PC-9 (cell line): Measurements from ENCODE around the gene UBXN11. TPM values are rescaled to one million over a fixed set of nuclear protein-coding genes. Genes with fewer than 3 reads are reported as not detected.

Experiments used
- BruUV-seq: library from RNA; stranded (reverse); fragments of 400-500 nt; replicated peaks from 2 replicates; lab custom pipeline; 2021; lab: Mats Ljungman, UMichigan
- CTCF ChIA-PET: fragments of 300-600 bp; sonication (Branson Sonifier 250); formaldehyde crosslinking; loops from one replicate; lab custom pipeline; 2022; ENCODE audit warnings: antibody characterized with exemption; lab: Charles Lee
- POLR2A ChIA-PET: fragments of 300-600 bp; sonication (Branson Sonifier 250); formaldehyde crosslinking; loops from one replicate; lab custom pipeline; 2022; ENCODE audit warnings: antibody characterized with exemption; ENCODE audit not compliant: unreplicated experiment; lab: Charles Lee
- DNase-seq, 2 experiments: peaks; one replicate each; pipeline versions ENCODE4 v3.0.0 to v3.0.0-alpha.2; 2015 to 2022; ENCODE audit warnings: mixed read lengths in 1 of 2
- H2AFZ ChIP-seq: fragments of 200-600 bp; sonication (generic); 2 replicates; pipeline ENCODE4 v1.8.1; 2017; ENCODE audit warnings: antibody characterized with exemption
- H3F3A ChIP-seq: fragments of 200-600 bp; sonication (generic); 2 replicates; pipeline ENCODE4 v1.8.1; 2017; ENCODE audit warnings: antibody characterized with exemption, mild to moderate bottlenecking, low read depth; ENCODE audit not compliant: insufficient read depth
- H3K27ac ChIP-seq: fragments of 200-600 bp; sonication (generic); 2 replicates; pipeline ENCODE4 v1.6.1; 2016; ENCODE audit warnings: mixed run types
- H3K27me3 ChIP-seq: fragments of 200-600 bp; sonication (generic); 2 replicates; pipeline ENCODE4 v1.6.1; 2016; ENCODE audit warnings: low read depth, mixed run types; ENCODE audit not compliant: insufficient read depth
- H3K36me3 ChIP-seq: fragments of 200-600 bp; sonication (generic); 2 replicates; pipeline ENCODE4 v1.6.1; 2016; ENCODE audit warnings: low read depth, mixed run types
- H3K4me1 ChIP-seq: fragments of 200-600 bp; sonication (generic); replicated peaks from 2 replicates; pipeline ENCODE4 v1.6.1; 2016; ENCODE audit warnings: mixed run types; ENCODE audit not compliant: insufficient read depth
- H3K4me2 ChIP-seq: fragments of 200-600 bp; sonication (generic); 2 replicates; pipeline ENCODE4 v1.6.1; 2017; ENCODE audit warnings: mixed run types
- H3K4me3 ChIP-seq: fragments of 200-600 bp; sonication (generic); 2 replicates; pipeline ENCODE4 v1.6.1; 2016; ENCODE audit warnings: mixed run types
- H3K79me2 ChIP-seq: fragments of 200-600 bp; sonication (generic); 2 replicates; pipeline ENCODE4 v1.6.1; 2017; ENCODE audit warnings: low read depth, mixed run types
- H3K9me2 ChIP-seq: fragments of 200-600 bp; sonication (generic); 2 replicates; pipeline ENCODE4 v1.8.1; 2017; ENCODE audit warnings: mild to moderate bottlenecking; ENCODE audit not compliant: insufficient read depth
- H3K9me3 ChIP-seq: fragments of 200-600 bp; sonication (generic); 2 replicates; pipeline ENCODE4 v1.8.1; 2016; ENCODE audit warnings: low read depth; ENCODE audit not compliant: insufficient read depth
- H4K20me1 ChIP-seq: fragments of 200-600 bp; sonication (generic); 2 replicates; pipeline ENCODE4 v1.8.1; 2017; ENCODE audit not compliant: insufficient read depth
- CTCF ChIP-seq: fragments of 200-600 bp; sonication (generic); conservative IDR thresholded peaks from 2 replicates; pipeline ENCODE4 v1.6.1; 2017; ENCODE audit warnings: mixed run types, antibody characterized with exemption, mild to moderate bottlenecking, moderate library complexity
- EZH2 ChIP-seq: fragments of 200-600 bp; sonication (generic); IDR thresholded peaks from 2 replicates; pipeline ENCODE4 v1.8.0; 2017; ENCODE audit warnings: antibody characterized with exemption, low read depth
- intact Hi-C: fragments of 100-400 bp; cut with micrococcal nuclease; formaldehyde crosslinking; loops from one replicate; pipeline ENCODE4 v1.10.0; 2022; ENCODE audit not compliant: unreplicated experiment
- total RNA-seq: library from RNA; stranded (reverse); gene quantifications from 2 replicates; pipeline ENCODE4 v1.2.3, GENCODE V29; 2021

The UBXN11 gene
- total RNA-seq, 1 experiment from 2014 or later: 57.2 TPM

DNA sequence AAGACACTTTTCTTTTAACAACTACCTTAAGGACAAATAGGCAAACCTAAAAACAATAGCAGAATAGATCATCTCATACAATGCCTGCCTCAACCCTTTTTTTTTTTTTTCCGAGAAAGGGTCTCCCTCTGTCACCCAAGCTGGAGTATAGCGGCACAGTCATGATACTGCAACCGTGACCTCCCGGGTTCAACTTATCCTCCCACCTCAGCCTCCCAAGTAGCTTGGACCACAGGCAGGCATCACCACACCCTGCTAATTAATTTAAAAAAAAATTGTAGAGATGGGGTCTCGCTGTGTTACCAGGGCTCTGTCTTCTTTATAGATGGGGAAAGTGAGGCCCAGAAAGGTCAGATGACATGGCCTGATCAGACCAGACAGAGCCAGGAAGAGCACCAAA is 18.6 kb downstream of the UBXN11 start:
- CTCF ChIA-PET: no interaction called here
- Histone ChIP-seq H3K27me3 (no peaks in the 10 kb centered on the region), H3K27ac (no peak overlapping the region), H3K9me3 (no peaks in the 10 kb centered on the region), H3K36me3 (no peaks in the 10 kb centered on the region), H3K4me3 (no peak overlapping the region), H3F3A (no peaks in the 10 kb centered on the region; the same call in 1 of the 2 replicates), H4K20me1 (no peaks in the 10 kb centered on the region), H3K4me2 (no peak overlapping the region), H3K79me2 (no peaks in the 10 kb centered on the region), H2AFZ (no peak overlapping the region), H3K9me2 (no peaks in the 10 kb centered on the region), H3K4me1 (peaks cover 6% of the 10 kb centered on the region)
- BruUV-seq: no TSS peak
- no peak for DNase-seq
- intact Hi-C loops: no loop called here
- POLR2A ChIA-PET: no interaction called here
- TF ChIP-seq EZH2: no peak
- TF ChIP-seq CTCF: no peak

GRCh38 chr1:26287033-26287711 is 19.3 kb downstream of the UBXN11 start:
- no TSS peak for BruUV-seq
- intact Hi-C loops: no loop called here
- POLR2A ChIA-PET: no interaction called here
- no peaks in the 10 kb centered on the region for H3K9me3 ChIP-seq
- no peaks in the 10 kb centered on the region for H3K79me2 ChIP-seq
- H3F3A ChIP-seq: no peaks in the 10 kb centered on the region; the same call in 1 of the 2 replicates
- H4K20me1 ChIP-seq: no peaks in the 10 kb centered on the region
- H3K4me2 ChIP-seq: no peak overlapping the region
- DNase-seq: no peak
- H3K9me2 ChIP-seq: no peaks in the 10 kb centered on the region
- no peaks in the 10 kb centered on the region for H3K27me3 ChIP-seq
- H3K4me3 ChIP-seq: no peak overlapping the region
- no peak overlapping the region for H2AFZ ChIP-seq
- H3K27ac ChIP-seq: no peak overlapping the region
- TF ChIP-seq EZH2 (no peak), CTCF (no peak)
- H3K4me1 ChIP-seq: peaks cover 6% of the 10 kb centered on the region
- no peaks in the 10 kb centered on the region for H3K36me3 ChIP-seq
- CTCF ChIA-PET: no interaction called here

- BruUV-seq: no TSS peak
Observed at GRCh38 chr1:26286064-26286416, 20.4 kb downstream of the UBXN11 start.

More at GRCh38 chr1:26286064-26286416, 20.4 kb downstream of the UBXN11 start:
- H3K9me2 ChIP-seq: no peaks in the 10 kb centered on the region
- H3F3A ChIP-seq: peaks cover 2% of the 10 kb centered on the region; the same call in 1 of the 2 replicates
- no peak for TF ChIP-seq EZH2
- no peak for TF ChIP-seq CTCF
- H3K27ac ChIP-seq: no peak overlapping the region
- no peak overlapping the region for H2AFZ ChIP-seq
- H3K4me2 ChIP-seq: no peak overlapping the region
- H3K79me2 ChIP-seq: peaks cover 2% of the 10 kb centered on the region; the same call in 1 of the 2 replicates
- ChIA-PET CTCF (interaction anchor here (0.5 to 0.6 kb wide), 2 partner anchors 31 to 176 kb away, joined by 5 to 9 read pairs; no protein-coding TSS in a partner anchor), POLR2A (no interaction called here)
- intact Hi-C loops: no loop called here
- H3K4me1 ChIP-seq: peaks cover 9% of the 10 kb centered on the region
- H3K36me3 ChIP-seq: no peaks in the 10 kb centered on the region
- no peak overlapping the region for H3K4me3 ChIP-seq
- DNase-seq: no peak
- H3K27me3 ChIP-seq: no peaks in the 10 kb centered on the region
- no peaks in the 10 kb centered on the region for H3K9me3 ChIP-seq
- H4K20me1 ChIP-seq: 0 out of 2 replicates have a peak, but pooled peaks cover 3% of the 10 kb centered on the region
